GM12892 (cell line): ENCODE results near the gene SCFD2.

Source experiments
- POLR2A ChIP-seq: IDR thresholded peaks from 2 replicates; pipeline ENCODE4 v1.6.1; 2011; ENCODE audit warnings: low read depth, low read length, control low read depth
- POLR2AphosphoS5 ChIP-seq: IDR thresholded peaks from 2 replicates; pipeline ENCODE4 v1.6.1; 2011; ENCODE audit warnings: low read depth, low read length, control low read depth

DNA sequence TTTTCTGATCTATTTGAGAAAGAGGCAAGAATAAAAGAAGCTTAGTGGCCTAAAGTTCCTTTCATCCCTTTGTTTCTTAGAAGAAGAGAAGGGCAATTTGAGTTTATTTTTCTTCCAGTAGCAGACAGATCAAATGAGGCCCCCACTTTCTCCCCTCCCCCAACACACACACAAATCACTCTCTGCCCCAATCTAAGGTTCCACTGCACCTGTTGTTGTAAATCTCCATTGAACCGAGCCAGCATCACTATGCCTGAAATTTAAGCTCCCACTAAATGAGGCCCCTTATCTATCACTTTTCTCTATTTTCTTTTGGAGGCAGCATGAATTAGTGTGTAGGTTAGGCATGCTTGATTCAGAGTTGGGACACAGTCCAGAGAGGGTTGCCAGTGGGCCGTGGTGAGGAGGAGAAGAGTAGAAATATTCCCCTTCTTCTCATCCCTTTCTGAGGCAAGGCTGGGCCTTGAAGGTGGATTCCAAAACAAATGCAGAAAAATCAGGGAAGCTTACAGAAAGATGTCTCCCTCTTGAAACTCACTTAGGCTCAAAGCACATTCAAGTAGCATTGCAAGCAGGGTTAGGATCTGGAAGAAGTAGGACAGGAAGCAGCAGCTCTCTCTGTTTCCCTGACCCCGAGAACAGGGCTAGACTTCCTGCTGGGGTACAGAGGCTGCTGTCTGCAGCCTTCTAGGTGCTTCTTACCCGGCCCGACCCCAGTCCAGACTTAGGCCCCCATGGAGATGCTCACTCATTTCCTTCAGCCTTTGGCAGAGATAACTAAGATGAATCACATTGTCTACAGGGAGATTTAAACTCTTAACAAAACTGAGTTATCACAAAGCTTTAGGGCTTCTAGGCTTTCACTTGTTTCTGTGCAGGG, 433.0 kb downstream of the SCFD2 start:
- TF ChIP-seq POLR2A (no peak), POLR2AphosphoS5 (no peak)
